ENCODE results near the gene STARD7.

Gene STARD7

GRCh38 chr2:96247896-96248295, 39.3 kb upstream of the STARD7 start:
- TF ChIP-seq EZH2phosphoT487 (IDR thresholded peaks at IDR 0.05; ENCODE audit: borderline replicate concordance, low read length) (no peak), CTCF (IDR thresholded peaks at IDR 0.05; ENCODE audit: low read depth, low read length, poor library complexity, severe bottlenecking) (no peak)
- Histone ChIP-seq H3K4me2 (ENCODE audit: low read length) (no peak overlapping the region), H3F3A (ENCODE audit: control insufficient read depth, insufficient read depth) (no peaks in the 10 kb centered on the region), H3K27me3 (ENCODE audit: control insufficient read depth, low read length) (no peaks in the 10 kb centered on the region), H4K20me1 (ENCODE audit: control insufficient read depth, insufficient read depth, low read depth, low read length) (no peaks in the 10 kb centered on the region), H3K79me2 (ENCODE audit: control insufficient read depth, low read length) (no peaks in the 10 kb centered on the region), H3K9me3 (ENCODE audit: control insufficient read depth, insufficient read depth, low read length) (no peaks in the 10 kb centered on the region), H3K4me1 (ENCODE audit: control insufficient read depth, low read length) (peaks cover 28% of the 10 kb centered on the region), H3K27ac (ENCODE audit: low read depth, low read length) (no peak overlapping the region), H3K4me3 (ENCODE audit: low read length) (no peak overlapping the region), H3K36me3 (ENCODE audit: control insufficient read depth, low read length) (peaks cover 21% of the 10 kb centered on the region), H3K9me2 (replicated peaks; ENCODE audit: control insufficient read depth, low read length) (no peaks in the 10 kb centered on the region)

GRCh38 chr2:96247009-96247408, 38.4 kb upstream of the STARD7 start:
- no peaks in the 10 kb centered on the region for H3K9me3 ChIP-seq (ENCODE audit: control insufficient read depth, insufficient read depth, low read length)
- no peaks in the 10 kb centered on the region for H3K79me2 ChIP-seq (ENCODE audit: control insufficient read depth, low read length)
- H3K4me3 ChIP-seq (ENCODE audit: low read length), result no peak overlapping the region
- H3F3A ChIP-seq (ENCODE audit: control insufficient read depth, insufficient read depth), result peaks cover 5% of the 10 kb centered on the region
- peaks cover 13% of the 10 kb centered on the region for H3K36me3 ChIP-seq (ENCODE audit: control insufficient read depth, low read length)
- H3K4me1 ChIP-seq (ENCODE audit: control insufficient read depth, low read length), result peaks cover 36% of the 10 kb centered on the region
- H3K4me2 ChIP-seq (ENCODE audit: low read length), result no peak overlapping the region
- H3K27ac ChIP-seq (ENCODE audit: low read depth, low read length), result no peak overlapping the region
- no peaks in the 10 kb centered on the region for H4K20me1 ChIP-seq (ENCODE audit: control insufficient read depth, insufficient read depth, low read depth, low read length)
- no peaks in the 10 kb centered on the region for H3K9me2 ChIP-seq (replicated peaks; ENCODE audit: control insufficient read depth, low read length)
- no peaks in the 10 kb centered on the region for H3K27me3 ChIP-seq (ENCODE audit: control insufficient read depth, low read length)
- TF ChIP-seq EZH2phosphoT487 (IDR thresholded peaks at IDR 0.05; ENCODE audit: borderline replicate concordance, low read length) (no peak), CTCF (IDR thresholded peaks at IDR 0.05; ENCODE audit: low read depth, low read length, poor library complexity, severe bottlenecking) (no peak)

GRCh38 chr2:96245609-96246390, 37.2 kb upstream of the STARD7 start:
- Histone ChIP-seq H3K27ac (ENCODE audit: low read depth, low read length) (peak overlapping the region; percentile 34), H3K9me2 (replicated peaks; ENCODE audit: control insufficient read depth, low read length) (no peaks in the 10 kb centered on the region), H3K36me3 (ENCODE audit: control insufficient read depth, low read length) (peaks cover 6% of the 10 kb centered on the region; the same call in 1 of the 2 replicates), H3K27me3 (ENCODE audit: control insufficient read depth, low read length) (no peaks in the 10 kb centered on the region), H3K9me3 (ENCODE audit: control insufficient read depth, insufficient read depth, low read length) (no peaks in the 10 kb centered on the region), H3K4me2 (ENCODE audit: low read length) (peak overlapping the region; percentile 59), H3K4me3 (ENCODE audit: low read length) (peak overlapping the region; percentile 38), H4K20me1 (ENCODE audit: control insufficient read depth, insufficient read depth, low read depth, low read length) (no peaks in the 10 kb centered on the region), H3K79me2 (ENCODE audit: control insufficient read depth, low read length) (0 out of 2 replicates have a peak, but pooled peaks cover under 1% of the 10 kb centered on the region), H3K4me1 (ENCODE audit: control insufficient read depth, low read length) (peaks cover 49% of the 10 kb centered on the region), H3F3A (ENCODE audit: control insufficient read depth, insufficient read depth) (peaks cover 17% of the 10 kb centered on the region)
- TF ChIP-seq CTCF (IDR thresholded peaks at IDR 0.05; ENCODE audit: low read depth, low read length, poor library complexity, severe bottlenecking) (no peak), EZH2phosphoT487 (IDR thresholded peaks at IDR 0.05; ENCODE audit: borderline replicate concordance, low read length) (no peak)
